Nephron progenitor cell (in vitro differentiated cells): ENCODE results near the gene BCOR.

Source experiments
- DNase-seq: peaks from one replicate; pipeline ENCODE4 v3.0.0; 2021
- H3K27ac Mint-ChIP-seq: 2 replicates; pipeline ENCODE4 v1.8.0; 2021; ENCODE audit warnings: mild to moderate bottlenecking, moderate library complexity, mixed read lengths
- H3K27me3 Mint-ChIP-seq: 2 replicates; pipeline ENCODE4 v1.8.0; 2021; ENCODE audit warnings: mild to moderate bottlenecking, low read depth, mixed read lengths; ENCODE audit not compliant: poor library complexity
- H3K36me3 Mint-ChIP-seq: 2 replicates; pipeline ENCODE4 v1.8.0; 2021; ENCODE audit warnings: low read depth, mixed read lengths
- H3K4me1 Mint-ChIP-seq: 2 replicates; pipeline ENCODE4 v1.8.0; 2021; ENCODE audit warnings: mixed read lengths
- H3K4me3 Mint-ChIP-seq: 2 replicates; pipeline ENCODE4 v1.8.0; 2021; ENCODE audit warnings: mild to moderate bottlenecking, moderate library complexity, mixed read lengths
- H3K9me3 Mint-ChIP-seq: 2 replicates; pipeline ENCODE4 v1.8.0; 2021; ENCODE audit warnings: mild to moderate bottlenecking, moderate library complexity, mixed read lengths
- CTCF ChIP-seq: fragments of 200-600 bp; sonication (generic); IDR thresholded peaks from 2 replicates; pipeline ENCODE4 v1.5.0; 2021; ENCODE audit warnings: antibody characterized with exemption

The BCOR gene

GRCh38 chrX:40120838-40121580 lies 23.3 kb upstream of the BCOR start:
- TF ChIP-seq CTCF = no peak
- Mint-ChIP-seq H3K36me3 (peaks cover 6% of the 10 kb centered on the region), H3K27ac (no peak overlapping the region), H3K27me3 (peaks cover 27% of the 10 kb centered on the region), H3K4me3 (no peak overlapping the region), H3K9me3 (peaks cover 30% of the 10 kb centered on the region), H3K4me1 (peaks cover 29% of the 10 kb centered on the region)
- DNase-seq = no peak

- TF ChIP-seq CTCF = no peak
- no peaks in the 10 kb centered on the region for H3K36me3 Mint-ChIP-seq
- DNase-seq = no peak
- H3K27me3 Mint-ChIP-seq = peaks cover 27% of the 10 kb centered on the region
- no peak overlapping the region for H3K27ac Mint-ChIP-seq
- peaks cover 29% of the 10 kb centered on the region for H3K4me1 Mint-ChIP-seq
- H3K4me3 Mint-ChIP-seq = no peak overlapping the region
- H3K9me3 Mint-ChIP-seq = peaks cover 24% of the 10 kb centered on the region
Observed at GRCh38 chrX:40117715-40118285, 20.0 kb upstream of the BCOR start.

GRCh38 chrX:40116925-40117324 lies 19.2 kb upstream of the BCOR start:
- peaks cover 31% of the 10 kb centered on the region for H3K27me3 Mint-ChIP-seq
- no peak overlapping the region for H3K27ac Mint-ChIP-seq
- peaks cover 23% of the 10 kb centered on the region for H3K9me3 Mint-ChIP-seq
- TF ChIP-seq CTCF = no peak
- no peak overlapping the region for H3K4me3 Mint-ChIP-seq
- H3K36me3 Mint-ChIP-seq = no peaks in the 10 kb centered on the region
- peaks cover 33% of the 10 kb centered on the region for H3K4me1 Mint-ChIP-seq
- DNase-seq = no peak

GRCh38 chrX:40112996-40113395 lies 15.2 kb upstream of the BCOR start:
- H3K27me3 Mint-ChIP-seq = peaks cover 18% of the 10 kb centered on the region
- peaks cover 21% of the 10 kb centered on the region for H3K4me1 Mint-ChIP-seq

GRCh38 chrX:40111868-40112267 lies 14.1 kb upstream of the BCOR start:
- no peak for DNase-seq
- H3K9me3 Mint-ChIP-seq = peaks cover 7% of the 10 kb centered on the region
- H3K27ac Mint-ChIP-seq = no peak overlapping the region
- TF ChIP-seq CTCF = no peak
- H3K36me3 Mint-ChIP-seq = no peaks in the 10 kb centered on the region
- H3K4me1 Mint-ChIP-seq = peaks cover 18% of the 10 kb centered on the region
- H3K4me3 Mint-ChIP-seq = no peak overlapping the region
- H3K27me3 Mint-ChIP-seq = peaks cover 13% of the 10 kb centered on the region

More at GRCh38 chrX:40112996-40113395, 15.2 kb upstream of the BCOR start:
- H3K27ac Mint-ChIP-seq = no peak overlapping the region
- no peak overlapping the region for H3K4me3 Mint-ChIP-seq
- TF ChIP-seq CTCF = no peak
- H3K36me3 Mint-ChIP-seq = no peaks in the 10 kb centered on the region
- H3K9me3 Mint-ChIP-seq = peaks cover 5% of the 10 kb centered on the region
- no peak for DNase-seq
